GM12878 (cell line): ENCODE results near the gene SYT1. TPM values are rescaled to one million over a fixed set of nuclear protein-coding genes. Genes with fewer than 3 reads are reported as not detected.

Experiments
- ATAC-seq: fragments of 200-7000 bp; cut with Tn5 transposase; 3 replicates; pipeline ENCODE4 v1.9.1; 2020; ENCODE audit warnings: mild to moderate bottlenecking, moderate library complexity
- BruUV-seq: library from RNA; stranded (reverse); fragments of 400-500 nt; replicated peaks from 2 replicates; lab custom pipeline; 2021; lab: Mats Ljungman, UMichigan
- CTCF ChIA-PET: fragments of 300-600 bp; sonication (Branson Sonifier 250); formaldehyde crosslinking; extraction: SDS; loops from one replicate; lab custom pipeline; 2021; ENCODE audit warnings: inconsistent platforms; lab: Yijun Ruan, JAX
- POLR2A ChIA-PET: fragments of 350-600 bp; formaldehyde crosslinking; extraction: SDS; loops from one replicate; lab custom pipeline; 2021; ENCODE audit warnings: inconsistent platforms; lab: Charles Lee
- RAD21 ChIA-PET: fragments of 300-600 bp; sonication (Branson Sonifier 250); formaldehyde crosslinking; loops from one replicate; lab custom pipeline; 2023; ENCODE audit warnings: antibody characterized with exemption; ENCODE audit not compliant: unreplicated experiment; lab: Charles Lee
- SMC1A ChIA-PET: fragments of 300-600 bp; sonication (Branson Sonifier 250); formaldehyde crosslinking; loops from one replicate; lab custom pipeline; 2023; ENCODE audit not compliant: unreplicated experiment, uncharacterized antibody; lab: Charles Lee
- DNase-seq: peaks from one replicate; pipeline ENCODE4 v3.0.0-alpha.2; 2011; ENCODE audit warnings: low read depth, low spot score
- FAIRE-seq: peaks from 3 replicates; lab custom pipeline; 2011; peaks lifted over from hg19 to GRCh38; lab: Jason Lieb, UNC
- H2AFZ ChIP-seq: 2 replicates; pipeline ENCODE4 v1.6.0; 2011; ENCODE audit warnings: low read depth, low read length, control low read depth; ENCODE audit not compliant: control insufficient read depth
- H3K27ac ChIP-seq: 2 replicates; pipeline ENCODE4 v1.5.1; 2011; ENCODE audit warnings: control low read depth; ENCODE audit not compliant: control insufficient read depth, insufficient read depth
- H3K27me3 ChIP-seq, 2 experiments: replicated peaks in 1 of 2; 2 replicates each; pipeline versions ENCODE4 v1.6.0 to v1.6.1; 2011; ENCODE audit warnings: low read length in 1 of 2; ENCODE audit not compliant: control insufficient read depth in 2 of 2, insufficient read depth in 2 of 2
- H3K36me3 ChIP-seq, 2 experiments: 2 replicates each; pipeline ENCODE4 v1.5.1; 2011; ENCODE audit warnings: low read length in 1 of 2; ENCODE audit not compliant: control insufficient read depth in 2 of 2, insufficient read depth in 2 of 2
- H3K4me1 ChIP-seq: 2 replicates; pipeline ENCODE4 v1.6.1; 2011; ENCODE audit warnings: mild to moderate bottlenecking, low read length, moderate library complexity, mixed read lengths; ENCODE audit not compliant: control insufficient read depth, insufficient read depth
- H3K4me2 ChIP-seq: 2 replicates; pipeline ENCODE4 v1.6.0; 2011; ENCODE audit warnings: control low read depth; ENCODE audit not compliant: control insufficient read depth, insufficient read depth
- H3K4me3 ChIP-seq: fragments of 200-600 bp; sonication (generic); 2 replicates; pipeline ENCODE4 v1.5.1; 2016
- H3K79me2 ChIP-seq: 2 replicates; pipeline ENCODE4 v1.6.0; 2011; ENCODE audit warnings: low read length; ENCODE audit not compliant: control insufficient read depth, insufficient read depth
- H3K9ac ChIP-seq: 2 replicates; pipeline ENCODE4 v1.8.0; 2011; ENCODE audit warnings: low read length, control low read depth, mixed read lengths; ENCODE audit not compliant: control insufficient read depth, insufficient read depth
- H3K9me3 ChIP-seq: replicated peaks from 3 replicates; pipeline ENCODE4 v1.5.1; 2011; ENCODE audit warnings: mild to moderate bottlenecking, low read length; ENCODE audit not compliant: control insufficient read depth, insufficient read depth
- H4K20me1 ChIP-seq: 2 replicates; pipeline ENCODE4 v1.6.0; 2011; ENCODE audit not compliant: control insufficient read depth, insufficient read depth
- FOXK2 ChIP-seq: fragments of 450-650 bp; IDR thresholded peaks from 2 replicates; pipeline ENCODE4 v1.6.1; 2017; ENCODE audit warnings: mild to moderate bottlenecking, moderate library complexity
- HDAC6 ChIP-seq: fragments of 200-600 bp; sonication (generic); IDR thresholded peaks from one replicate; pipeline ENCODE4 v1.8.0; 2017; ENCODE audit warnings: antibody characterized with exemption; ENCODE audit not compliant: unreplicated experiment
- KDM1A ChIP-seq: fragments of 200-600 bp; sonication (generic); IDR thresholded peaks from 2 replicates; pipeline ENCODE4 v1.6.1; 2016; ENCODE audit warnings: borderline replicate concordance
- PAX8 ChIP-seq: fragments of 450-650 bp; IDR thresholded peaks from 2 replicates; pipeline ENCODE4 v1.6.1; 2017; ENCODE audit warnings: mild to moderate bottlenecking, moderate library complexity
- POLR2A ChIP-seq: IDR thresholded peaks from 2 replicates; pipeline ENCODE4 v1.6.1; 2011; ENCODE audit warnings: low read depth, mild to moderate bottlenecking, low read length
- POLR2AphosphoS2 ChIP-seq: IDR thresholded peaks from 2 replicates; pipeline ENCODE4 v1.6.1; 2011; ENCODE audit warnings: low read depth, mild to moderate bottlenecking, low read length, improper control_type of control experiment, moderate library complexity
- STAT3 ChIP-seq: IDR thresholded peaks from 2 replicates; pipeline ENCODE4 v1.6.1; 2011; ENCODE audit warnings: low read depth, low read length, improper control_type of control experiment
- SUPT20H ChIP-seq: IDR thresholded peaks from 2 replicates; pipeline ENCODE4 v1.6.1; 2011; ENCODE audit warnings: low read depth, mild to moderate bottlenecking, low read length, moderate library complexity, borderline replicate concordance; ENCODE audit not compliant: control insufficient read depth
- ZBTB33 ChIP-seq: fragments of 450-650 bp; IDR thresholded peaks from 2 replicates; pipeline ENCODE4 v1.6.1; 2017; ENCODE audit warnings: mild to moderate bottlenecking
- WGBS: methylation state at CpG from one replicate; pipeline ENCODE4 v1.1.6; 2016; ENCODE audit warnings: low lambda C conversion rate; ENCODE audit not compliant: insufficient replicate concordance, insufficient coverage; ENCODE audit errors: missing lambda C conversion rate; 5-methylcytosine and 5-hydroxymethylcytosine counted together
- in situ Hi-C: fragments of 300-500 bp; cut with MboI; formaldehyde crosslinking; loops from 9 replicates; pipeline ENCODE4 v1.14.3; 2018; ENCODE audit warnings: mixed read lengths
- intact Hi-C: fragments of 100-400 bp; cut with micrococcal nuclease; formaldehyde crosslinking; loops from one replicate; pipeline ENCODE4 v1.14.2; 2022; ENCODE audit not compliant: unreplicated experiment
- polyA plus RNA-seq, 11 experiments: library from polyadenylated mRNA; depleted of rRNA in 4 of 11; unstranded in 6 of 11; stranded (reverse) in 5 of 11; fragments of >200 nt; fragmentation: Nextera tagmentation in 4 of 11; fragmentation: Illumina TruSeq in 1 of 11; extraction: Ambion mirVana in 4 of 11; extraction: Trizol in 1 of 11; gene quantifications; 1 replicate in 1 of 11; 2 replicates in 10 of 11; pipeline versions ENCODE4 v1.2.1 to v1.2.3, GENCODE V29; 2011 to 2016; ENCODE audit warnings: inconsistent platforms in 2 of 11, missing spikeins in 2 of 11, low read depth in 1 of 11
- total RNA-seq, 4 experiments: library from RNA; depleted of rRNA in 3 of 4; stranded (reverse); fragments of >200 nt in 3 of 4; fragmentation: Illumina TruSeq in 1 of 4; extraction: Trizol in 1 of 4; gene quantifications; 2 replicates each; pipeline versions ENCODE4 v1.2.1 to v1.2.3, GENCODE V29; 2013 to 2021
- TF ChIP-seq, protein P1 (sequence below): IDR thresholded peaks from 2 replicates; pipeline ENCODE4 v1.6.1; 2012; ENCODE audit warnings: low read depth, low read length, improper control_type of control experiment

SYT1 gene
- total and polyA plus RNA-seq, 10 of the 15 experiments (the other 5 are each of a cell fraction or from before 2014, with no cell fraction given), result 0.10 to 0.28 TPM; not detected in 8

DNA sequence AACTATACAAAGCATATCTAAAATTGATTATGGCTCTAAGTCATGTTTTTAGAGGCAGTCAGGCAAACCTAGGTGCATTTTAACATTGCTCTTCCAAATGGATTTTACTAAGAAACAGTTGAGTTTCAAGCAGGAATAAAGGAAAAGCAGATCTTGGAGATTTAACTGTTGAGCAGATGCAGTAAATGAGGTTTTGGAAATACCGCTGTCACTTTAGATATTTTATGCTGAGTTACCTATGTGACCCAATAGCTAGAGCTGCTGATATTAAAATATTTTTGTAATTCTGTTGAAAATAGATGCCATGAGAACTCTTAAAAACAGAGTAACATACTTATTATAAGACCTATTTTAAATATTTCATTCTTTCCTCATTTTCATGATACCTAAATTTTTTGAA, 181.4 kb downstream of the SYT1 start (continued):
- TF ChIP-seq ZBTB33 (no peak), PAX8 (no peak), FOXK2 (no peak), HDAC6 (no peak), POLR2A (no peak)

GRCh38 chr12:79048962-79049361, 184.4 kb downstream of the SYT1 start:
- Histone ChIP-seq H3K4me2 (no peak overlapping the region), H4K20me1 (no peaks in the 10 kb centered on the region), H3K27me3 (no peaks in the 10 kb centered on the region), H3K4me3 (no peak overlapping the region), H2AFZ (no peak overlapping the region), H3K9me3 (no peaks in the 10 kb centered on the region), H3K36me3 (no peaks in the 10 kb centered on the region), H3K27ac (no peak overlapping the region), H3K4me1 (no peaks in the 10 kb centered on the region), H3K9ac (no peak overlapping the region), H3K79me2 (no peaks in the 10 kb centered on the region)
- 0% methylated on average over 3 of the region's 3 CpGs for WGBS
- DNase-seq, result no peak
- ChIA-PET SMC1A (interaction anchor here (0.7 kb wide), 1 partner anchor 16 kb away, joined by 3 read pairs; no protein-coding TSS in a partner anchor), RAD21 (no interaction called here), POLR2A (no interaction called here), CTCF (no interaction called here)
- no TSS peak for BruUV-seq
- in situ Hi-C loops, result no loop called here
- TF ChIP-seq KDM1A (no peak), POLR2AphosphoS2 (no peak), SUPT20H (no peak), STAT3 (no peak)
- TF ChIP-seq, protein P1, sequence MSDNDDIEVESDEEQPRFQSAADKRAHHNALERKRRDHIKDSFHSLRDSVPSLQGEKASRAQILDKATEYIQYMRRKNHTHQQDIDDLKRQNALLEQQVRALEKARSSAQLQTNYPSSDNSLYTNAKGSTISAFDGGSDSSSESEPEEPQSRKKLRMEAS, result no peak
- FAIRE-seq, result no peak
- intact Hi-C loops, result no loop called here
- ATAC-seq, result no peak
